GM12878 (cell line): ENCODE results near the gene ARHGAP15. TPM values are rescaled to one million over a fixed set of nuclear protein-coding genes. Genes with fewer than 3 reads are reported as not detected.

ENCODE experiments used
- ATAC-seq: fragments of 200-7000 bp; cut with Tn5 transposase; 3 replicates; pipeline ENCODE4 v1.9.1; 2020; ENCODE audit warnings: mild to moderate bottlenecking, moderate library complexity
- BruUV-seq: library from RNA; stranded (reverse); fragments of 400-500 nt; replicated peaks from 2 replicates; lab custom pipeline; 2021; lab: Mats Ljungman, UMichigan
- CTCF ChIA-PET: fragments of 300-600 bp; sonication (Branson Sonifier 250); formaldehyde crosslinking; extraction: SDS; loops from one replicate; lab custom pipeline; 2021; ENCODE audit warnings: inconsistent platforms; lab: Yijun Ruan, JAX
- POLR2A ChIA-PET: fragments of 350-600 bp; formaldehyde crosslinking; extraction: SDS; loops from one replicate; lab custom pipeline; 2021; ENCODE audit warnings: inconsistent platforms; lab: Charles Lee
- RAD21 ChIA-PET: fragments of 300-600 bp; sonication (Branson Sonifier 250); formaldehyde crosslinking; loops from one replicate; lab custom pipeline; 2023; ENCODE audit warnings: antibody characterized with exemption; ENCODE audit not compliant: unreplicated experiment; lab: Charles Lee
- SMC1A ChIA-PET: fragments of 300-600 bp; sonication (Branson Sonifier 250); formaldehyde crosslinking; loops from one replicate; lab custom pipeline; 2023; ENCODE audit not compliant: unreplicated experiment, uncharacterized antibody; lab: Charles Lee
- DNase-seq: peaks from one replicate; pipeline ENCODE4 v3.0.0-alpha.2; 2011; ENCODE audit warnings: low read depth, low spot score
- FAIRE-seq: peaks from 3 replicates; lab custom pipeline; 2011; peaks lifted over from hg19 to GRCh38; lab: Jason Lieb, UNC
- H2AFZ ChIP-seq: 2 replicates; pipeline ENCODE4 v1.6.0; 2011; ENCODE audit warnings: low read depth, low read length, control low read depth; ENCODE audit not compliant: control insufficient read depth
- H3K27ac ChIP-seq: 2 replicates; pipeline ENCODE4 v1.5.1; 2011; ENCODE audit warnings: control low read depth; ENCODE audit not compliant: control insufficient read depth, insufficient read depth
- H3K27me3 ChIP-seq, 2 experiments: replicated peaks in 1 of 2; 2 replicates each; pipeline versions ENCODE4 v1.6.0 to v1.6.1; 2011; ENCODE audit warnings: low read length in 1 of 2; ENCODE audit not compliant: control insufficient read depth in 2 of 2, insufficient read depth in 2 of 2
- H3K36me3 ChIP-seq, 2 experiments: 2 replicates each; pipeline ENCODE4 v1.5.1; 2011; ENCODE audit warnings: low read length in 1 of 2; ENCODE audit not compliant: control insufficient read depth in 2 of 2, insufficient read depth in 2 of 2
- H3K4me1 ChIP-seq: 2 replicates; pipeline ENCODE4 v1.6.1; 2011; ENCODE audit warnings: mild to moderate bottlenecking, low read length, moderate library complexity, mixed read lengths; ENCODE audit not compliant: control insufficient read depth, insufficient read depth
- H3K4me2 ChIP-seq: 2 replicates; pipeline ENCODE4 v1.6.0; 2011; ENCODE audit warnings: control low read depth; ENCODE audit not compliant: control insufficient read depth, insufficient read depth
- H3K4me3 ChIP-seq: fragments of 200-600 bp; sonication (generic); 2 replicates; pipeline ENCODE4 v1.5.1; 2016
- H3K79me2 ChIP-seq: 2 replicates; pipeline ENCODE4 v1.6.0; 2011; ENCODE audit warnings: low read length; ENCODE audit not compliant: control insufficient read depth, insufficient read depth
- H3K9ac ChIP-seq: 2 replicates; pipeline ENCODE4 v1.8.0; 2011; ENCODE audit warnings: low read length, control low read depth, mixed read lengths; ENCODE audit not compliant: control insufficient read depth, insufficient read depth
- H3K9me3 ChIP-seq: replicated peaks from 3 replicates; pipeline ENCODE4 v1.5.1; 2011; ENCODE audit warnings: mild to moderate bottlenecking, low read length; ENCODE audit not compliant: control insufficient read depth, insufficient read depth
- H4K20me1 ChIP-seq: 2 replicates; pipeline ENCODE4 v1.6.0; 2011; ENCODE audit not compliant: control insufficient read depth, insufficient read depth
- ATF3 ChIP-seq: IDR thresholded peaks from 2 replicates; pipeline ENCODE4 v1.6.1; 2011; ENCODE audit warnings: low read depth, mild to moderate bottlenecking, low read length, moderate library complexity, borderline replicate concordance; ENCODE audit errors: extremely low read depth
- BCL11A ChIP-seq: IDR thresholded peaks from 2 replicates; pipeline ENCODE4 v1.6.1; 2011; ENCODE audit warnings: low read depth, low read length
- BHLHE40 ChIP-seq, 2 experiments: fragments of 450-650 bp in 1 of 2; IDR thresholded peaks; 2 replicates each; pipeline ENCODE4 v1.6.1; 2011 to 2017; ENCODE audit warnings: low read depth in 2 of 2, borderline replicate concordance in 1 of 2, improper control_type of control experiment in 1 of 2, low read length in 1 of 2, mild to moderate bottlenecking in 1 of 2
- E4F1 ChIP-seq: fragments of 450-650 bp; IDR thresholded peaks from 2 replicates; pipeline ENCODE4 v1.6.1; 2018; ENCODE audit warnings: borderline replicate concordance, mild to moderate bottlenecking; ENCODE audit not compliant: partially characterized antibody
- HCFC1 ChIP-seq: fragments of 150-350 bp; IDR thresholded peaks from 2 replicates; pipeline ENCODE4 v1.6.1; 2014; ENCODE audit warnings: low read length
- ZNF24 ChIP-seq: fragments of 450-650 bp; IDR thresholded peaks from 2 replicates; pipeline ENCODE4 v1.6.1; 2017; ENCODE audit warnings: antibody characterized with exemption, mild to moderate bottlenecking
- WGBS: methylation state at CpG from one replicate; pipeline ENCODE4 v1.1.6; 2016; ENCODE audit warnings: low lambda C conversion rate; ENCODE audit not compliant: insufficient replicate concordance, insufficient coverage; ENCODE audit errors: missing lambda C conversion rate; 5-methylcytosine and 5-hydroxymethylcytosine counted together
- in situ Hi-C: fragments of 300-500 bp; cut with MboI; formaldehyde crosslinking; loops from 9 replicates; pipeline ENCODE4 v1.14.3; 2018; ENCODE audit warnings: mixed read lengths
- intact Hi-C: fragments of 100-400 bp; cut with micrococcal nuclease; formaldehyde crosslinking; loops from one replicate; pipeline ENCODE4 v1.14.2; 2022; ENCODE audit not compliant: unreplicated experiment
- polyA plus RNA-seq, 11 experiments: library from polyadenylated mRNA; depleted of rRNA in 4 of 11; unstranded in 6 of 11; stranded (reverse) in 5 of 11; fragments of >200 nt; fragmentation: Nextera tagmentation in 4 of 11; fragmentation: Illumina TruSeq in 1 of 11; extraction: Ambion mirVana in 4 of 11; extraction: Trizol in 1 of 11; gene quantifications; 1 replicate in 1 of 11; 2 replicates in 10 of 11; pipeline versions ENCODE4 v1.2.1 to v1.2.3, GENCODE V29; 2011 to 2016; ENCODE audit warnings: inconsistent platforms in 2 of 11, missing spikeins in 2 of 11, low read depth in 1 of 11
- total RNA-seq, 4 experiments: library from RNA; depleted of rRNA in 3 of 4; stranded (reverse); fragments of >200 nt in 3 of 4; fragmentation: Illumina TruSeq in 1 of 4; extraction: Trizol in 1 of 4; gene quantifications; 2 replicates each; pipeline versions ENCODE4 v1.2.1 to v1.2.3, GENCODE V29; 2013 to 2021

The ARHGAP15 gene
- total and polyA plus RNA-seq, 10 of the 15 experiments (the other 5 are each of a cell fraction or from before 2014, with no cell fraction given) = 38.0 to 92.6 (median 66.7) TPM

GRCh38 chr2:143805666-143806065 lies 676.4 kb downstream of the ARHGAP15 start (continued):
- TF ChIP-seq BHLHE40 (IDR thresholded peaks at IDR 0.05; ENCODE audit: borderline replicate concordance in 1 of 2, low read depth in 2 of 2, low read length in 1 of 2) (no peak), BCL11A (no peak), E4F1 (no peak), ZNF24 (no peak)

- H4K20me1 ChIP-seq = no peaks in the 10 kb centered on the region
- peaks cover 9% of the 10 kb centered on the region for H3K4me1 ChIP-seq
- ChIA-PET SMC1A (no interaction called here), POLR2A (no interaction called here), CTCF (no interaction called here), RAD21 (no interaction called here)
- TF ChIP-seq HCFC1 (no peak), ATF3 (no peak)
- no peak overlapping the region for H3K27ac ChIP-seq
- no peak overlapping the region for H2AFZ ChIP-seq
- no peak overlapping the region for H3K4me2 ChIP-seq
- in situ Hi-C loops (no loop called here), intact Hi-C loops (no loop called here)
- H3K4me3 ChIP-seq = no peak overlapping the region
- DNase-seq = no peak
- H3K9ac ChIP-seq = no peak overlapping the region
- no peaks in the 10 kb centered on the region for H3K36me3 ChIP-seq
- BruUV-seq = no TSS peak
- 88% methylated on average over 1 of the region's 1 CpG for WGBS
- no peaks in the 10 kb centered on the region for H3K9me3 ChIP-seq
- no peaks in the 10 kb centered on the region for H3K27me3 ChIP-seq
- ATAC-seq = no peak
- no peaks in the 10 kb centered on the region for H3K79me2 ChIP-seq
- no peak for FAIRE-seq
These were observed 678.0 kb downstream of the ARHGAP15 start for GRCh38 chr2:143807192-143807591.
